ENCODE results near the gene ZNF646. TPM values are rescaled to one million over a fixed set of nuclear protein-coding genes. Genes with fewer than 3 reads are reported as not detected.

ZNF646 gene
- total and polyA plus RNA-seq, 2 of the 13 experiments (the other 11 are each of a cell fraction or from before 2014, with no cell fraction given) = 3.4 to 10.9 TPM

GRCh38 chr16:31133046-31133501 is 58.9 kb downstream of the ZNF646 start:
- Histone ChIP-seq H3K79me2 (ENCODE audit: insufficient read depth, low read length) (no peaks in the 10 kb centered on the region), H3K4me2 (ENCODE audit: low read depth, low read length) (no peak overlapping the region), H3K9ac (ENCODE audit: insufficient read depth, low read depth, low read length) (no peak overlapping the region), H3K4me3 (replicated peaks in 1 of 3; ENCODE audit: insufficient read depth in 1 of 3, low read depth in 2 of 3, low read length in 3 of 3) (no peak overlapping the region), H3K4me1 (ENCODE audit: insufficient read depth, low read length) (peaks cover 31% of the 10 kb centered on the region), H2AFZ (ENCODE audit: low read length) (no peak overlapping the region), H3K9me3 (ENCODE audit: low read length) (no peaks in the 10 kb centered on the region), H4K20me1 (ENCODE audit: insufficient read depth, low read length) (no peaks in the 10 kb centered on the region), H3K36me3 (replicated peaks in 1 of 2; ENCODE audit: control insufficient read depth in 1 of 2, insufficient read depth in 2 of 2, low read length in 2 of 2) (peaks cover 10 to 12% of the 10 kb centered on the region in 2 experiments; a peak in 4 of 5 replicates), H3K27ac (ENCODE audit: extremely low read length, insufficient read depth, low read length) (no peak overlapping the region), H3K27me3 (ENCODE audit: control insufficient read depth in 1 of 2, insufficient read depth in 2 of 2, low read length in 2 of 2) (peaks cover 2 to 3% of the 10 kb centered on the region in 2 experiments; a peak in 2 of 5 replicates)
- no peak for DNase-seq (ENCODE audit: low spot score)
- BruUV-seq (replicated peaks) = no TSS peak
- no CpG with 5 or more reads among the region's 6 CpGs for WGBS (ENCODE audit: low lambda C conversion rate)
- in situ Hi-C loops (cut with HindIII; ENCODE audit: extremely low pct_ligation_motif_present, low pct_unique_long_range_greater_than_20kb) (no loop called here), intact Hi-C loops (cut with micrococcal nuclease; ENCODE audit: unreplicated experiment) (no loop called here)
- CTCF ChIA-PET (ENCODE audit: low intra/inter-chr PET ratio, low total read pairs) = no interaction called here
- TF ChIP-seq ZFYVE20 (CRISPR knock-in tag; IDR thresholded peaks at IDR 0.05; ENCODE audit: borderline replicate concordance, low read depth) (no peak), NRL (CRISPR knock-in tag; IDR thresholded peaks at IDR 0.05; ENCODE audit: borderline replicate concordance) (no peak), ZNF274 (CRISPR knock-in tag; IDR thresholded peaks at IDR 0.05) (no peak), CREBL2 (CRISPR knock-in tag; IDR thresholded peaks at IDR 0.05; ENCODE audit: borderline replicate concordance) (no peak), RAD21 (CRISPR knock-in tag; IDR thresholded peaks at IDR 0.05) (no peak), ZNF552 (CRISPR knock-in tag; IDR thresholded peaks at IDR 0.05; ENCODE audit: borderline replicate concordance) (no peak), BRD4 (CRISPR knock-in tag; IDR thresholded peaks at IDR 0.05) (no peak), TAF15 (IDR thresholded peaks at IDR 0.05; ENCODE audit: low read depth, low read length, poor library complexity, severe bottlenecking) (no peak), ZHX2 (IDR thresholded peaks at IDR 0.05; ENCODE audit: low read depth) (no peak), ZHX2 (CRISPR knock-in tag; IDR thresholded peaks at IDR 0.05; ENCODE audit: borderline replicate concordance) (no peak), ZNF660 (CRISPR knock-in tag; IDR thresholded peaks at IDR 0.05; ENCODE audit: borderline replicate concordance, low read depth) (no peak), IRF1 (CRISPR knock-in tag; IDR thresholded peaks at IDR 0.05; ENCODE audit: low read depth) (no peak)
- TF ChIP-seq, protein P1, sequence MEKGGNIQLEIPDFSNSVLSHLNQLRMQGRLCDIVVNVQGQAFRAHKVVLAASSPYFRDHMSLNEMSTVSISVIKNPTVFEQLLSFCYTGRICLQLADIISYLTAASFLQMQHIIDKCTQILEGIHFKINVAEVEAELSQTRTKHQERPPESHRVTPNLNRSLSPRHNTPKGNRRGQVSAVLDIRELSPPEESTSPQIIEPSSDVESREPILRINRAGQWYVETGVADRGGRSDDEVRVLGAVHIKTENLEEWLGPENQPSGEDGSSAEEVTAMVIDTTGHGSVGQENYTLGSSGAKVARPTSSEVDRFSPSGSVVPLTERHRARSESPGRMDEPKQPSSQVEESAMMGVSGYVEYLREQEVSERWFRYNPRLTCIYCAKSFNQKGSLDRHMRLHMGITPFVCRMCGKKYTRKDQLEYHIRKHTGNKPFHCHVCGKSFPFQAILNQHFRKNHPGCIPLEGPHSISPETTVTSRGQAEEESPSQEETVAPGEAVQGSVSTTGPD (CRISPR knock-in tag; IDR thresholded peaks at IDR 0.05) = no peak
- TF ChIP-seq, protein P2, sequence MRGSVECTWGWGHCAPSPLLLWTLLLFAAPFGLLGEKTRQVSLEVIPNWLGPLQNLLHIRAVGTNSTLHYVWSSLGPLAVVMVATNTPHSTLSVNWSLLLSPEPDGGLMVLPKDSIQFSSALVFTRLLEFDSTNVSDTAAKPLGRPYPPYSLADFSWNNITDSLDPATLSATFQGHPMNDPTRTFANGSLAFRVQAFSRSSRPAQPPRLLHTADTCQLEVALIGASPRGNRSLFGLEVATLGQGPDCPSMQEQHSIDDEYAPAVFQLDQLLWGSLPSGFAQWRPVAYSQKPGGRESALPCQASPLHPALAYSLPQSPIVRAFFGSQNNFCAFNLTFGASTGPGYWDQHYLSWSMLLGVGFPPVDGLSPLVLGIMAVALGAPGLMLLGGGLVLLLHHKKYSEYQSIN (CRISPR knock-in tag; IDR thresholded peaks at IDR 0.05; ENCODE audit: borderline replicate concordance) = no peak
- POLR2A ChIA-PET = interaction anchor here (1.2 to 11.4 kb wide), 4 partner anchors 9 to 135 kb away, joined by 3 to 275 read pairs (median 6); partner anchors contain the start of gene KAT8
- no peak for ATAC-seq
- no peak for FAIRE-seq
